H1 (cell line): ENCODE data around the gene AMH.

ENCODE experiments used
- ATF2 ChIP-seq: IDR thresholded peaks from 2 replicates; pipeline ENCODE4 v1.6.1; 2012; ENCODE audit warnings: low read length, inconsistent platforms
- CTCF ChIP-seq, 3 experiments: IDR thresholded peaks; 1 replicate in 2 of 3; 2 replicates in 1 of 3; pipeline versions ENCODE4 v1.5.1 to v1.6.1; 2011; ENCODE audit warnings: low read length in 3 of 3, mild to moderate bottlenecking in 3 of 3, inconsistent platforms in 2 of 3, low read depth in 1 of 3, moderate library complexity in 1 of 3; ENCODE audit not compliant: insufficient read depth in 1 of 3; ENCODE audit errors: control extremely low read depth in 1 of 3
- EZH2 ChIP-seq: fragments of 200-600 bp; sonication (generic); IDR thresholded peaks from 2 replicates; pipeline ENCODE4 v1.7.1; 2012; ENCODE audit warnings: low read depth, mild to moderate bottlenecking, moderate library complexity, low read length, inconsistent platforms; ENCODE audit not compliant: severe bottlenecking
- POLR2AphosphoS5 ChIP-seq: IDR thresholded peaks from 2 replicates; pipeline ENCODE4 v1.6.1; 2011; ENCODE audit warnings: low read depth, low read length
- RFX5 ChIP-seq: IDR thresholded peaks from 2 replicates; pipeline ENCODE4 v1.6.1; 2011; ENCODE audit warnings: low read depth, low read length, improper control_type of control experiment, borderline replicate concordance

- TF ChIP-seq EZH2 (no peak), CTCF (IDR thresholded peaks at IDR 0.05; ENCODE audit: control extremely low read depth in 1 of 3, insufficient read depth in 1 of 3, low read depth in 1 of 3, low read length in 3 of 3) (no peak), POLR2AphosphoS5 (no peak), RFX5 (no peak), ATF2 (no peak)
Measured at GRCh38 chr19:2277138-2277537, 28.0 kb downstream of the AMH start.
